Stimulated activated CD4-positive, alpha-beta T cell treated with anti-CD3 and anti-CD28 coated beads, Interleukin-4, amount 100 ng/mL, for 48 hours (primary cell): Measurements from ENCODE around the gene GBE1.

Experiments
- DNase-seq, 2 donors: peaks; one replicate each; pipeline ENCODE4 v3.0.0-alpha.2; 2020; ENCODE audit warnings: low read depth in 2 of 2

The GBE1 gene

DNA sequence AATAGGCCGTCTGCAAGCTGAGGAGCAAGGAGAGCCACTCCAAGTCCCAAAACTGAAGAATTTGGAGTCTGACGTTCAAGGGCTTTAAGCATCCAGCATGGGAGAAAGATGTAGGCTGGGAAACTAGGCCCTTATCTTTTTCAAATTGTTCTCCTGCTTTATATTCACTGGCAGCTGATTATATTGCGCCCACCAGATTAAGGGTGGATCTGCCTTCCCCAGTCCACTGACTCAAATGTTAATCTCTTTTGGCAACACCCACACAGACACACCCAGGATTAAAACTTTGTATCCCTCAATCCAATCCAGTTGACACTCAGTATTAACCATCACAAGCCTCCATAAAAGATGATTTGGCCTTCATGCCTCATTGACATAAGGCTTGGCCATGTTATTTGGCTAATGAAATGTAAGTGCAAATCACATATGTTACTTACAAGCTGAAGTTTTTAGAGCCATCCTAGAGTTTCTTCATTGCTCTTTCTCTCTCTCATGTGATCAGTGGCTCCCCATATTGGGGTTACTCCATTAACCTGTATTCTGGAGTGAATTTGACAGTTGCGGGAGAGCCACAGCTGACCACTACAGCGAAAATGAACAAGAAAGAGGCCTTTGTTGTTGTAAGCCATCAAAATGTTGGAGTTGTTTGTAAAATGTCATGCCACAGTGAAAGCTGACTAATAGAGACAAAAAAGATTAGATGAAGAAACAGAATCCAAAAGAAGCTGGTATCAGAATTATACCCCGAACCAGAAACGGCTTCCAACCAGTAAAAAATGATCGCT, 61.7 kb downstream of the GBE1 start:
- DNase-seq, result no peak

DNA sequence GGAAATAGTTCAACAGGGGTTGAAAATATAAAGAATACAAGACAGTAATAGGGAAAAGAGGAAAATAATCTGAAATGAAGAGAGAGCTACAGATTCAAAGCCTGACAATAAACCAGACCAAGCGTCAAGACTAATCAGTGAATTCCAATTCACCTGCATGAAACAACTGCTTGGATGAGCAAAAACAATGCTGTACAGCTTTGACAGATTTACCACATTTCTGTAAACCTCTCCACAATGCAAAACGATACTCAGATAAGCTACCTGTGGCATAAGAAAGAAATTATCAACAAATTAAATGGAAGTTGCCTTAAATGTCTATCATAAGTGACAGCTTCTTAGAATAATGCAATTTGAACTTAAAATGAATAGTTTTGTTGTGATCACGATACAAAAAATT, 65.4 kb downstream of the GBE1 start:
- DNase-seq, result no peak

DNA sequence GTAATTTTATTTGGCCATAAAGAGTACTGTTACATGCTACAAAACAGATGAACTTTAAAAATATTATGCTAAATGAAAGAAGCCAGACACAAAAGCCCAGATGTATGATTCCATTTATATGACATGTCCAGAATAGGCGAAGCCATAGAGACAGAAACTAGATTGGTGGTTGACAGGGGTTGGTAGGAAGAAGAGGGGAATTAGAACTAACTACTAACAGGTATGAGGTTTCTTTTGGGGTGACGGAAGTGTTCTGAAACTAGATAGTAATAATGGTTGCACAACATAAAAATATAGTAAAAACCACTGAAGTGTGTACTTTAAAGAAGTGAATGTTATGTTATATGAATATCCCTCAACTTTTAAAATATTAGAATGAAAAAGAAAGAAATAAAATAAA, 66.1 kb downstream of the GBE1 start:
- no peak for DNase-seq

DNA sequence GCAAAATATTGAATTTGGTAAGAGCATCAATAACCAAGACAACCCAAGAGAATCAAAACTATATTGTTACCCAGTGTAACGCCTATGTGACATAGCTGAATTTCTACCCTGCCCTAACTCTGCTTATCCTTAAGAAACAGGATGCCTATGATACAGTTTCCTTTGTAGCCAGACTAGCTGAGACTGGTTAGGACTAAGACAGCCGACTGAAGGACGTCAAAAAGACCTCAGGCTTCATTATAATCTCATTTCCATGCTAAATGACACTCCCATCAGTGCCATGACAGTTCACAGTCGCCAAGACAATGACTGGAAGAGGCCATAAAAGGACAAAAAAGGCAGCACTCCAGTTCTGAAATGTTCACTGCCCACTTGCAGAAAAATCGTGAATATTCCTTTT, 66.8 kb downstream of the GBE1 start:
- DNase-seq, result no peak

DNA sequence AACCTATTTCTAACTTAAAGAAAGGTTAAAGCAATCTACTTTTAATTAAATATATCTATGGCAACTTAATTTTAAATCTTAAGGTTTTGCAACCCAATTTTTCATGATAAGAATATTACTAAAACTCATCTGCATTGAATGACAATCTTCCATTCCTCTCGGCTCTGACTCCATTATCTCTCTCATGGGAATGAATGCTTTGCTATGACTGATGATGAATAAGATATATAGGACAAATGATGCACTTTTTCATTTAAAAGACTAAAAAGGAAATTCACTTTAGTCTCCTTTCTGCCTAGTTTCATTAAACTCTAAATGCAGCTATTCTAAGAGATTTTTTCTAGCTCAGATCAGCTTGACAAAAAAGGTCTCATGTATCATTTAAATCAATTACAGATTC, 68.7 kb downstream of the GBE1 start:
- DNase-seq, result no peak

- DNase-seq, result no peak
These were observed 71.8 kb downstream of the GBE1 start for GRCh38 chr3:81689617-81690016.

GRCh38 chr3:81684751-81685395, 76.6 kb downstream of the GBE1 start:
- no peak for DNase-seq

- no peak for DNase-seq
These were observed 84.6 kb downstream of the GBE1 start for GRCh38 chr3:81676706-81677456.

DNA sequence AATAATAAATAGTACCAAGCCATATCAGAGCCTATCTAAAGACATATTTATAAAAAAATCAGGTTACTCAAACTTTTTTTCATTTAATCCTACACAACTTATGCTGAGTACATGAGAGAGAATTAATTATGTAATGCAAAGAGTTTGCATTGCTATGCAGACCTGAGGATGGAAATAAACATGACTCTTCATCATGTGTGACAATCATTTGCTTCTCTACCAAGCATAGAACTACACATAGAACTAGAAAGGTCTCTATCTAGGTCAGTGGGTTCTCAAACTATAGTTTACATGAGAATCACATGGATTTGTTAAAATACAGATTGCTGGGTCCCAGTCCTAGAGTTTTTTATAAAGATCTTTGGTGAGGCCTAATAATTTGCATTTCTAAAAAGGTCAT, 86.8 kb downstream of the GBE1 start:
- no peak for DNase-seq

GRCh38 chr3:81668283-81668682, 93.2 kb downstream of the GBE1 start:
- DNase-seq, result no peak

GRCh38 chr3:81666502-81667121, 94.8 kb downstream of the GBE1 start:
- no peak for DNase-seq

GRCh38 chr3:81663114-81663513, 98.3 kb downstream of the GBE1 start:
- DNase-seq, result no peak

- DNase-seq, result no peak
These were observed 101.4 kb downstream of the GBE1 start for GRCh38 chr3:81660036-81660435.

GRCh38 chr3:81658322-81658997, 103.0 kb downstream of the GBE1 start:
- no peak for DNase-seq

- DNase-seq, result no peak
These were observed 110.3 kb downstream of the GBE1 start for GRCh38 chr3:81651139-81651538.

DNA sequence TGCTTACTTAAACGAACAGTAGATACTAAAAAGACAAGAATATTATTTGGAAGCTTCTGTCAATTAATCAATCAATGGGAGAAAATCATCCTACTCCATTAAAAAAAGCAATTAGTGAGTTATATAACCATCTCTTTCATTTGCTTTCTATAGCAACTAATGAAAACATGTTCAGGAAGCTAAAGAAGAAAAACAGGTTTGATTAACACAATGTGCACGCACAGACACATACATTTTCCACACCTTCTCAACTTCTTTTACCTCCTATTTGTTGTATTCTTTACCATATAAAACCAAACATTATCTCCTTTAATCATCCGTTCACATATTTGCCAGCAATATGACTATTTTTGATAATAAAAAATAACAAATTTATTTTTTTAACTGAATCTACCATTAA, 111.3 kb downstream of the GBE1 start:
- DNase-seq, result no peak

DNA sequence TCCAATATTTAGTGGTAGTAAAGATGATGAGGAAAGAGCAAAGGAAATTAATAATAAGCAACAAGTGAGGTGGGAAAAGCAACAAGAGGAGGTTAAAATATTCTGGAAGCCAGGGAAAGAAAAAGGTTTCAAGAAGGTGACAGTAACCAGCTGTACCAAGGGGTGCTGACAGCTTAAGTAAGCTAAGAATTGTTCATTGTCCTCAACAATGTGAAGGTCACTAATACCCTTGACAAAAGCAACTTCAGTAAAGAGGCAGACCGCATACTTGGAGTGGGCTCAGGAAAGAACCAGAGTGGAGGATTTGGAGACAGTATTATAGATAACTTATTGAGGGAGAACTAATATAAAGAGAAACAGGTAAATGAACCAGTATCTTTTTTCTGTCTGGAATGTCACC, 116.2 kb downstream of the GBE1 start:
- DNase-seq, result no peak

- no peak for DNase-seq
These were observed 117.7 kb downstream of the GBE1 start for GRCh38 chr3:81643721-81644120.

DNA sequence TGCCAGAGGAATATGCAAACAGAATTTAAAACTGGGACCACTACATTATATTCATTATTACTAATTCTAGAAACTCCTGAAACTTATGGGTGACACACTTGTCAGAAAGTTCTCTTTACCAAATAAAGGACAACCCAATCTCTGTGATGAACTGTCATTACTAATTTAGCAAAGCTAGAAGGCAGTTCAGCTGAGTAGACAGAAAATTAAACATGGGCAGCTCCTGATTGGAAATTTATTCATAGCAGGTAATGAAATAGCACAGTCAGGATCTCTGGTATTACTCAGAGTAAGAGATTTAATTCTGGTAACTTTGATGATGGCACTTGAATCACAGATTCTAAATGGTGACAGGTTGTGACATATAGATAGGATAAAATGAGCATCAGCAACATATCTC, 123.0 kb downstream of the GBE1 start:
- DNase-seq, result no peak

- no peak for DNase-seq
These were observed 128.8 kb downstream of the GBE1 start for GRCh38 chr3:81632659-81633058.

DNA sequence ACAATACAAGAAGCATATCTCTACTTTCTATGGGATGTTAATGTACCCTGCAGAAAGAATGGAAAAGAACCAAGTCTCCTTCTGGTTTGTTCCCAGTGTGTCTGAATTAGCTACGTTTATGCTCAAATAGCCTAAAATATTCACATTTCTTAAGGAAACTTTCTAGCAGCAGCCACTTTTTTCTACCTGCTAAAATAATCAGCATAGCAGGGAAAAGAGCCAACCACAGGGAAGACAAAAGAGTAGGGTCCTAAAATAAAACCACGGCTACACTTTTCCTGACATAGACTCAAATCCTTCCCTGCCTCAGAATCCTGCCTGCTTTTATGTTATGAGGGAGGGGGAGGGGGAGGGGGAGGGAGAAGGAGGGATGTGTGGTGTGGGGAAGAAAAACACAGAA, 136.7 kb downstream of the GBE1 start:
- DNase-seq, result no peak

- no peak for DNase-seq
These were observed 139.1 kb downstream of the GBE1 start for GRCh38 chr3:81622395-81622794.
